Activated naive CD4-positive, alpha-beta T cell treated with Interleukin-2 at 50 U/mL for 16 hours (primary cell): ENCODE data around the gene LHX1.

Experiments
- DNase-seq: peaks from one replicate; pipeline ENCODE4 v3.0.0-alpha.2; 2020

The LHX1 gene

DNA sequence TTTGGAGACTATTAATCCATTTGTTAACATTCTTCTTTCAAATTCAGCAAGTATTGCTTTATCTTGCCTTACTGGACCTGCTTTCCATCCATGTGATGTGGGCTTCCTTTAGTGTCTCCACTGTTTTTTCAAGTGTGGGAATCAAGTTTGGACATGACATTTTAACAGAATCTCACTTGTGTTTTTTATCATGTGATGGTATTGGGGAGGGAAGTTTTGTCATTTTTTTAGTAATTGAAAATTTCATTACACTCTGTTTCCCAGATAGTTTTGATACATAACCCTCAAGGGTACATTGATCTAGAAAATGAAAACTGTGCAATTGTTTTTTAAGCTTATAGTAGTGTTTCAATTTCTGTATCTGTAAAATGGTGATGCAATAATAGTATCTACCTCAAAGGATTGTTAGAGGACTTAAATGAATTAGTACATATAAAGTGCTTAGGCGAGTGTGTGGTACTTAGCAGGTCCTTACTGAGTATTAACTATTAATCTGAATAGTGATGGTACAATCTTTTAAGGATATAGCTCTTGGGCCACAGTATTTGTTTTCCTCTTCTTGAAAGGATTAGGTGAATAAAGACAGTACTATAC is 38.7 kb downstream of the LHX1 start:
- no peak for DNase-seq

GRCh38 chr17:36977066-36977465 is 39.8 kb downstream of the LHX1 start:
- DNase-seq: no peak

DNA sequence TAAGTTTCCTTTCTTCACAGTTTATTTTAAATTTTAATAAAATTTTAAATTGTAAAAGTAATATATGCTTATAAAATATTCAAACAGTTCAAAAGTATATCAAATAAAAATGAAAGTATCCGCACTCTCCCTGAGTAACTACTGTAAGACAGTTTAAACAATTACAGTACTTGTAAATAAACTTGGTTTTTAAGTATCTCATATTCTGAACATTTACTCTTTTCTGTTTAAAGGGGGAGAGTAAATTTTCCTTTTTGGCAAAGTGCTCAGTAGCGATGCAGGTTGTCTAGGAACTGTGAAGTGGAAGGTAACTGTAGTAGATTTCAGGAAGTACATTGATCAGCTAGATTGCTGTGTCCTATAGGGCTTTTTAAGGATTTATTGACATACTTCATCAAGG is 40.3 kb downstream of the LHX1 start:
- no peak for DNase-seq

- no peak for DNase-seq
These were observed 41.7 kb downstream of the LHX1 start for GRCh38 chr17:36978810-36979564.

GRCh38 chr17:36979565-36979941 is 42.3 kb downstream of the LHX1 start:
- DNase-seq: no peak

GRCh38 chr17:36980280-36980761 is 43.0 kb downstream of the LHX1 start:
- no peak for DNase-seq

GRCh38 chr17:36983618-36984017 is 46.3 kb downstream of the LHX1 start:
- no peak for DNase-seq

GRCh38 chr17:36989173-36989572 is 51.9 kb downstream of the LHX1 start:
- DNase-seq: no peak

- DNase-seq: no peak
These were observed 55.4 kb downstream of the LHX1 start for GRCh38 chr17:36992701-36993100.

DNA sequence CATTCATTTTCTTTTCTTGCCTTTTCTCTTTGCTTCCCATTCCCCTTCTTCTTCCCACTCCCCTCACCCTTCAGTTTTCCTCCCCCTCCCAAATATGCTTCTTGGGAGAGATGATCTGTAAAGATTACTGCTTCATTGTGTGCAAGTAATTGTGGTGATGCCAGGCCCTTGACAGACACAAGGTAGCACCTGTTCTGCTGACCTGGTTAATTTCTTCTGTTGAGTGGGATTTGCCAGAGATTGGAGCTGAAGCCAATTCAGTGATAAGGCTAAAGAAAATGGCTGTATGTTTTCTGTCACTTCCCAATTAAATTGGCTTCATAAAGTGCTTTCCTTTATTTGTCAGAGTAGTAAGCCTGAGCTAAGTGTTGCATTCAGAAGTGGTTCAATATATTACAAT is 56.0 kb downstream of the LHX1 start:
- DNase-seq: no peak
